NOMO-1 treated with dmso at 0.1 percent for 144 hours (cell line): ENCODE results near the gene REN.

ENCODE experiments used
- DNase-seq: peaks from one replicate; lab custom pipeline; 2025; ENCODE audit not compliant: unreplicated experiment; lab: John Stamatoyannopoulos, UW

REN gene

DNA sequence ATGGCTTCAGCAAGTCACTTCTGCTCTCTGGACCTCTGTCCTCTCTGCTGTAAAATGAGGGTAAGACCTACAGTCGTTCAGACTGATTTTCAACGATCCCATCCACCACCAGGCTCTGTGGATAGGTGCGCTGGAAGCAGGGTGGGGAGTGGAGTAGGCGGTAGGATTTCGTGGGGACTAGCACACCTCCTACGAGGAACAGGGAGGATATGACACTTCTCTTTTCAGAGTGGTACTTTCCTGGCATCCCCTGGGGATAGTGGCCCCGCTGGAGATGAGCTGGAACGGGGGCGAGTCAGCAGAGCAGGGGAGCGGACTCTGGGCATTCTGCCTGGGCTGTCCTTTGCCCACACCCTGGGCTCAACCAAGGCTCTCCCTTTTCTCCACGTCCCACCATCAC is 32.0 kb downstream of the REN start:
- DNase-seq = no peak

DNA sequence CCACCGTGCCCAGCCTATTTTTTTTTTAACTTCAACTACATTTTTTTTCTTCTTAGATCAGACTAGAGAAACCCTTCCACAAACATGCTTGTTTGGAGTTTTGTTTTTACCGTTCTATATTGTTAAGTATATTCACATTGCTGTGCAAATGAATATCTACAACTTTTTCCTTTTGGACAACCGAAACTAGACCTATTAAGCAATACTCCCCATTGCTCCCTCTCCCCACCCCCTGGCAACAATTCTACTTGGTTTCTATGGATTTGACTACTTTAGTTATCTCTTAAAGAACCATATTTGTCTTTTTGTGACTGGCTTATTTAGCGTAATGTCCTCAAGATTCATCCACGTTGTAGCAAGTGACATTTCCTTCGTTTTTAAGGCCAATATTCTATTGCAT is 33.4 kb downstream of the REN start:
- DNase-seq = no peak

GRCh38 chr1:204131978-204132377 is 34.2 kb downstream of the REN start:
- DNase-seq = no peak

DNA sequence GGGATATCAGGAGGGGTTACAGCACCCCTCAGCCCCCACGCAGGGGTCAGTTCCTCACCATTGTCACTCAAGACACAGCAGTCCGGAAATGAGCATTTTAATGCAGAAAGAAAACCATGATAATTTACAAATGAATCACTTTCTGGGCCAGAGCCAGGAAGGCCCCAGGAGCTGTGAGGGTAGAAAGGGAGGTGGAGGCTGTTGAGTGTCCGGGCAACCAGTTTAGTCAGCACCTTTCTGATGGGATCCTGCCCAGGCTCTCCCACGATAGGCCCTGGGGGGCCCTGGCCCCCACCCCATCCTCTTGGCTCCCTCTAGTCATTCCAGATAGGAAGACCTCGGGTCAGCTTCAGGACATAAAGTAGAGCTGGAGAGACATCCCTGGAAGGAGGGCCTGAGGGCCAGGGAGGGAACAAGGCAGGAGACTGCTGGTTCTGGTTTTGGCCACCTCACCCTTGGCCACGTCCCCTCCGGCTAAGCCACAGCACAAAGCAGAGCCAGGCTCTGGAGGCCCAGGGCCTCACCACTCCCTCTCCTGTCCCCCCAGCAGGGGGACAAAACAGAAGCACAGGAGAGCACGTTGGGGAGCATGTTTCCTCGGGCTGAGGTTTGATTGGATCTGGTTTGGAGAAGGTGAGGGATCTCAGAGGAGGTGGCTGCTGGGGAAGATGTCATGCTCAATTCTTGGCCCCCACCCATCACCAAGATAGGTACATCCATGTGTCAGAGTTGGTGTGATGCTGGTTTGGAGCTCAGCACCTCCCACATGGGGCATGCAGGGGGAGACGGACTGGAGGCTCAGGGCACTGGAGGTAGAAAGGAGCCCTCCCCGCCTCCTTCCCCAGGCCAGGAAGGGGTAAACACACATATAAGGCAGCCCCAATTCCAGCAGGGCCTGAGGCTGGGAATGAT is 34.9 kb downstream of the REN start:
- DNase-seq = no peak

DNA sequence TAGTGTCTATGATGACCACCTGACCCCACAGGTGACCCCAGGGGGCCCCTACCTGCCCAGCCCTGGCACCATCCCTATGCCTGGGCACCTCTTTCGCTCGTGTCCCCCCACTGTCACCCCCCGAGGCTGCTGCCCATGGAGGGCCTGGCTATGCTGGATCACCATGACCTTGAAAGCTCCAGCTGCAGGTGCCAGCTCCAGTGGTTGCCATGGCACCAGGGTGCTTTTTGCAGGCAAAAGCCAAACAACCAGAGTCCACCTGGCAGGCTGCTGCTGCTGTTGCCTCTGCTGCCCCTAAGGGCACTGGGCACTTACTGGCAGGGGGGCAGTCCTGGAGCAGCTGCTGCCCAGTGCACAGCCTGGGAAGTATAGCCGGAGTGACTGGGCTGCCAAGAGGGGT is 36.0 kb downstream of the REN start:
- DNase-seq = no peak

GRCh38 chr1:204128964-204129896 is 36.9 kb downstream of the REN start:
- peak; percentile 42 for DNase-seq

DNA sequence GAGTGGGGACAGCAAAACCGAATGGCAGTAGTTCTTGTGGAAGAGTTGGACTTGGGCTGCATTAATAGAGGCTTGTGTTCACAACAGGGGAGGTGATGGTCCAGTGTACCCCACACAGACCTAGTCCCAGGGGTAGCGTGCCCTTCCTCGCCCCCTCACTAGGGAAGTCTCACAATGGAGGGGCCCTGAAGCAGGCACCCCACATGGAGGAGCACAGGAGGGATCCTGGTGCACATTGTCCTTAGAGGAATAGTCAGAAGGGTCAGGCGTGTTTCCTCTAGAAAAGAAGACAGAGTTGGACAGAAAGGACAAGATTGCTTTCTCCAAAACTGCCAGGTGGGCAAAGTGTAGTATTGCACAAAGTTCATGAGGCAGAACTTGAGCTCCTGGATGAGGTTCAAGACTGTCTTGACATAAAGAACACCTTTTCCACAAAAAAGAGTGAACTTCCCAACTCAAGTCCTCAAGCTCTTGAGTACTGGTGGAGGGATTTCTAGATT is 37.6 kb downstream of the REN start:
- no peak for DNase-seq

DNA sequence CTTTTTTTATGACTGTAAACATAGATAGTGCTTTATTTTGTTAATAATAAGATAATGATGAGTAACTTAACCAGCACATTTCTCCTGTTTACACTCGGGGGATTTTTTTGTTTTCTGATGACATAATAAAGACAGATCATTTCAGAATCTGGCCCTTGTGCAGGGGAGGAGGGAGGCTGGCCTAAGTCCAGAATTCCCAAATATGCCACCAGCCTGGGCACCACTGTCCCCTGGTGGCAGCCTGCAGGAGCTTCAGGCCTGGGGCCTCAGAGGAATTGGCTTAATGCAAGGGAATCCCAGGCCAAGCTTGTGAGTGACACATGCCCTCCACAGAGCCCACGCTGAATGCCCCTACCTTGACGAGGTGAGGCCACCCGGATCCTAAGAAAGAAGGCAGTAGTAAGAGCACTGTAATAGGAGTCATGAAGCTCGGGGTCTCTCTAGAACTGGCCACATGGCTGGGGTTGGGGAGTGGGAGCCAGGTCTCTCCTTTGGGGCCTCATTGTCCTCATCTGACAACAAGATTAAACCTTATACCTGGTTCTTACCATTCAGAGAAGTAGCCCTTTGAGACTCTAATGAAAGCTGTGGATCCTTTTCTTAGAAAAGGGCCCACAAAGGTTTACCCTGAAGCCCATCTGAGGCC is 38.4 kb downstream of the REN start:
- DNase-seq = no peak

DNA sequence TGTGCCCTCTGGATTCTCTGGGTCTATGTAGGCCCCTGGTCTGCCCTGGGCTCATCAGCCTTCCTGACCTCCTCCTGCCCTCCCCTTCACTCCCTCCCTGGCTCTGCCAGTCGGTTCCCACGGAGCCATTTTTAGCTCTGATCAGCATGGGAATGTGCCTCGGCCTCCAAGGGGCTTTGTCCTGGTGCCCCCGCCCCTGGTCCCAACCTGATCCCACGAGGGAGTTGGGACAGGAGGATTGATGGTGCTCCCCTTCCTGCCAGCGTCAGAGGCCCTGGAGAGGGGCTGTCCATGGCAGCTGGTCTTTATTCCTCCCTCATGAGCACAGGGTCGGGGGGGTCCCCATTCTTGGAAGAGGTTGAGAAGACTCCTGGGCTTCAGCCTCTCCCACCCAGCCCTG is 39.2 kb downstream of the REN start:
- no peak for DNase-seq

DNA sequence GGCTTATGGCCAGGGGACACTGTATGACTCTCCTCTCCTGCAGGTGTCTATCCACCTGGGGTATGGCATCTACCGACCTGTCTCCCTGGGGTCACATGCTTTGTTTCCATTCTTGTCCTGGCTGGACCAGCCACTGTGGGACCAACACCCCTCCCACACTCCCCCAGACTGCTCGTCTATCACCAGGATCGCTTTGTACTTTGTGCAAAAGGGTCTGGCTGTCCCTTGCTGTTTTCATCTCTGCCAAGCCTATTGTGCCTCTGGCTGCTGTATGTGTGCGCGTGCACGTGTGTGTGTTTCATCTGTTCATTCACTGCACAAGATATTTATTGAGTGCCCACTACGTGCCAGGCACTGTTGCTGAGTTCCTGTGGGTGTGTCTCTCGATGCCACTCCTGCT is 39.8 kb downstream of the REN start:
- no peak for DNase-seq

- no peak for DNase-seq
These were observed 40.3 kb downstream of the REN start for GRCh38 chr1:204125759-204126351.

- no peak for DNase-seq
These were observed 41.5 kb downstream of the REN start for GRCh38 chr1:204124639-204125038.

DNA sequence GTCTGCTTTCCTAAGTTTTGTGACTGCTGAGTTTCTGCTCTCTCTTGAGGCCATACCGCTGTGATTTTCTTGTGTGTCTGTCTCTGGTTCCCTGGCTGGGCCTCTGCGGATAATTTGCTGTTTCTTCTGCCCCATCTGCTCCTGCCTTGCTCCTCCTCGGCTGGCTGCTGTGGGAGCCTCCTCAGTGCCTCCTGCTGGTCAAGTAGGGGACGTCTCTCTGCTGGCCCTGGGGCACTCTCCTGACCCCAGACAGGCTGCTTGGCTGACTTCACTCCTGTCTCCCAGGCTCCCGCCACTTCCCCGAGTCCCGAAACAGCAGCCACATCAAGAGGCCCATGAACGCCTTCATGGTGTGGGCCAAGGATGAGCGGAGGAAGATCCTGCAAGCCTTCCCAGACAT is 42.8 kb downstream of the REN start:
- DNase-seq = peak; percentile 24

DNA sequence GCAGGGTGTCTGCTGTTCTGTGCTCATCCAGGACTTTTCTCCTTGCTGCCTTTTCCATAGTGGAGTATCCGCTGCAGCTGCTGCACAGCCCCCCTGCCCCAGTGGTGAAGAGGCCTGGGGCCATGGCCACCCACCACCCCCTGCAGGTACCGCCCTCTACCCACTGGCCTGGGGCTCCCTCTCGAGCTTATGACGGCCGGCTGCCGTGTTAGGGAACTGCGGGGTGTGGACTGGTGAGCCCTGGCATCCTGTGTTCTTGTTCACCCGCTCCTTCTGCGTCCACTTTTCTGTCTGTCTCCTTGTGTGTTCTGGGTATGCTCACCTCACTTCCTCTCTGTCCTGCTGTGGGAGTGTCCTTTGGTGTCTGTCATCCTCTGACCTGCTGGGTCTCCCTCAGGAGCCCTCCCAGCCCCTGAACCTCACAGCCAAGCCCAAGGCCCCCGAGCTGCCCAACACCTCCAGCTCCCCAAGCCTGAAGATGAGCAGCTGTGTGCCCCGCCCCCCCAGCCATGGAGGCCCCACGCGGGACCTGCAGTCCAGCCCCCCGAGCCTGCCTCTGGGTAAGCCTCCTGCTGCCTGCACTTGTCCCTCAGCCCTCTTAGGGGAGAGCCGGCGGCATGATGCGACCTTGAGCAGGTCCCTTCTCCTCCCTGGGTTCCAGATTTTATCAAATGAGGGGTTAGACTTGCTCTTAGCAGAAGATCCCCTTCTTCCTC is 44.1 kb downstream of the REN start:
- DNase-seq = no peak

- no peak for DNase-seq
These were observed 49.6 kb downstream of the REN start for GRCh38 chr1:204116539-204116938.

- DNase-seq = no peak
These were observed 51.0 kb downstream of the REN start for GRCh38 chr1:204115116-204115515.

- DNase-seq = peak; percentile 52
These were observed 51.5 kb downstream of the REN start for GRCh38 chr1:204114606-204115005.

DNA sequence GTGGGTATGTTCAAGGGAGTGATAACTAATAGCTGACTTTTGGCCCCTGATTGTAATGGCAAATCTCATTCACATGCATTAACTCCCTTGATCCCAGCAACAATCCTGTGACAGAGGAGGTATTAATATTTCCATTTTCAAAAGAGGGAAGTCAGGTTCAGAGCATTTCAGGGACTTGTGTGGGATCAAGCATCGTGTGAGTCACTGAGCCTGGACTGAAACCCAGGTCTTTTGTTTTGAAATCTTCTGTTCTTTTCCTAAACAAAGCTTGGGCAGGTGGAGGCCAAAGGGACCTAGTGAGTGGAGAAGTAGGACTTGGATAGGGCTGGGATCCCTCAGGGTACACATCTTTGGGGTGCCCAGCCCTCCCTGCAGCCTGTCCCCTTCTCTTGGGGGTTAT is 52.2 kb downstream of the REN start:
- DNase-seq = no peak

DNA sequence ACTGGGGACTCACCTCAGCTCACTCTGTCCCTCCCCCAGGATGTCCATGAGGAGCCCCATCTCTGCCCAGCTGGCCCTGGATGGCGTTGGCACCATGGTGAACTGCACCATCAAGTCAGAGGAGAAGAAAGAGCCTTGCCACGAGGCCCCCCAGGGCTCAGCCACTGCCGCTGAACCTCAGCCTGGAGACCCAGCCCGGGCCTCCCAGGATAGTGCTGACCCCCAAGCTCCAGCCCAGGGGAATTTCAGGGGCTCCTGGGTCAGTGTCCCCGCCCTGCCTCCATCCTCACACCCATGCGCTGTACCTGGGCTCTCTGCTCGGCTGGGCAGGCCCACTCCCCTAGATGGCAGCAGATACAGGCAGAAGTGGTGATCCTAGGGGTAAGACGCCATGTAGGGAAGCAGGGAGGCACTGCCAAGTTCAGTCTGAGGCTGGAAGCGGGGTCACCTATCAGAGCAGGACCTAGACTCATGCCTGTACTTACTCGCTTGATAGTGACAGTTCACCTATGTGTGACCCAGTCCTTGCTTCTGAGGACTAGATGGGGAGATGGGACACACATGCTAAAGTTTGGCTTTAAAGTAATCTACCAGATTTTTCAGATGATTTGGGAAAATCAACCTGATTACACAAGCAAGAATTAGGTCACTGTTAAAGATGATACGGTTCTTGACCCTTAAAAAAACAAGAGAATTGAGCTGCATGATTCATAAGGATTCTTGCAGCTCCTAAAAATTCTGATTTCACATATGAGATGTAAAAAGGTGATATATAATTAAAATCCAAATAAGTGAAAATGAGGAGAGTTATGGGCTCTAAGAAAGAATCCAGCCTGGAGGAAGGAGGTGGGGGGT is 53.0 kb downstream of the REN start:
- DNase-seq = no peak
